ENCODE results near the gene HOXC11.

DNA sequence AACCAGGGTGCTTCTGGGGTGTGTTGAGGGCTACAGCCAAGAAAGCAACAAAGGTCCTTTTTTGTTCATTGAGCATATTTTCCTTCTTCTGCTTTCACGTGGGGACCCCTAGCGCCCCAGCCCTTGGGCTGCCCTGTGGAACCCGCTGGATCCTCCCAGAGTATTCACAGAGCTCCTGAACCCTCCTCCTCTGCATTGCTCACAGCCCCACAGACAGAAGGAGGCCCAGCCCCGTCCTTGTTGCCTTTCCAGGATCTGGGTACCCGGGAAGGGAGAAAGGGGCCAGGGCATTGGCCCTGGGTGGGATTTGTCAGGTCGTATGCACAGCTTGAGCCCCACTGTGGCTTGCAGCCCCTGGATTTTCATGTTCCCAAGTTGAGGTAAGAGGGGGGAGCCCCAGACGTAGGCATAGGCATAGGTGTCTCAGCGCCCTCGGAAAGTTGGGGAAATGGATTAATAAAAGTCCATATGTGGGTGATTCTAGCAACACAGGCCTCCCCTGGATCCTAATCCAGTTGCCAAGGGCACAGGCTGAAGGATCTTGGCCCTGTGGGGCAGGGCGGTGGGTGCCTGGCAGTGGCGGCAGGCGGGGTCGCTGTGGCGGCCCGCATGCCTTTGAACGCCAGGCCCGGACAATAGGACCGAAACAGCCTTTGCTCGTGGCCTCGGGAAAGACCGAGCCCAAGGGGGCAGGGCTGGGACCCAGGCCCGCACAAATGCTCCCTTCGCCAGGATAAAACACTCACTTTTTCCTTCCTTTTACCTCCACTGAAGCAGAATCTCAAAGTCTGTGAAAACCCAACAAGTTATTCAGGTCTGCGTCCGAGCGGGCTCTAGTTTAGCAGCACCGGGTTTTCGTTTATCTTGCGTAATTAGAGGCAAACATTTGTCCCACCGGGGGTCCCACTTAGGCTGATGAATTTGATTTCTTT, 9.0 kb downstream of the HOXC11 start:
- no peak for TF ChIP-seq POLR2A (IDR thresholded peaks at IDR 0.05; ENCODE audit: low read length)
- no peak for TF ChIP-seq GATA1 (IDR thresholded peaks at IDR 0.05; ENCODE audit: low read depth, low read length)

Measured in erythroblast (primary cell).